GM23338 (cell line): ENCODE measurements around the gene ESYT2. TPM values are rescaled to one million over a fixed set of nuclear protein-coding genes. Genes with fewer than 3 reads are reported as not detected.

Experiments used
- ATAC-seq: fragments of 200-7000 bp; cut with Tn5 transposase; 3 replicates; pipeline ENCODE4 v1.9.1; 2020
- DNase-seq: peaks from one replicate; pipeline ENCODE4 v3.0.0-alpha.2; 2015; ENCODE audit warnings: low spot score
- H2AFZ ChIP-seq: fragments of 200-600 bp; sonication (generic); 2 replicates; pipeline ENCODE4 v1.8.0; 2016; ENCODE audit warnings: antibody characterized with exemption, mild to moderate bottlenecking, moderate library complexity
- H3F3A ChIP-seq: fragments of 200-600 bp; sonication (generic); replicated peaks from 2 replicates; pipeline ENCODE4 v1.8.0; 2017; ENCODE audit warnings: antibody characterized with exemption, mixed run types, low read depth
- H3K27ac ChIP-seq: fragments of 200-600 bp; sonication (generic); 2 replicates; pipeline ENCODE4 v1.6.1; 2016; ENCODE audit warnings: low read depth
- H3K27me3 ChIP-seq: fragments of 200-600 bp; sonication (generic); 2 replicates; pipeline ENCODE4 v1.8.0; 2016; ENCODE audit warnings: mild to moderate bottlenecking, mixed run types, moderate library complexity; ENCODE audit not compliant: insufficient read depth
- H3K36me3 ChIP-seq: fragments of 200-600 bp; sonication (generic); 2 replicates; pipeline ENCODE4 v1.8.0; 2016; ENCODE audit warnings: mild to moderate bottlenecking; ENCODE audit not compliant: insufficient read depth
- H3K4me1 ChIP-seq: fragments of 200-600 bp; sonication (generic); 2 replicates; pipeline ENCODE4 v1.8.0; 2016; ENCODE audit warnings: mild to moderate bottlenecking, moderate library complexity; ENCODE audit not compliant: insufficient read depth
- H3K4me2 ChIP-seq: fragments of 200-600 bp; sonication (generic); 2 replicates; pipeline ENCODE4 v1.7.1; 2017; ENCODE audit warnings: mixed run types
- H3K4me3 ChIP-seq: fragments of 200-600 bp; sonication (generic); 2 replicates; pipeline ENCODE4 v1.6.1; 2016; ENCODE audit warnings: mixed run types
- H3K79me2 ChIP-seq: fragments of 200-600 bp; sonication (generic); replicated peaks from 2 replicates; pipeline ENCODE4 v1.8.0; 2017; ENCODE audit warnings: mild to moderate bottlenecking; ENCODE audit not compliant: insufficient read depth
- H3K9me2 ChIP-seq: fragments of 200-600 bp; sonication (generic); 2 replicates; pipeline ENCODE4 v1.8.0; 2017; ENCODE audit not compliant: insufficient read depth
- H4K20me1 ChIP-seq: fragments of 200-600 bp; sonication (generic); replicated peaks from 2 replicates; pipeline ENCODE4 v1.8.0; 2017; ENCODE audit warnings: mild to moderate bottlenecking; ENCODE audit not compliant: insufficient read depth
- H3K27ac Mint-ChIP-seq: 2 replicates; pipeline ENCODE4 v1.8.0; 2020; ENCODE audit warnings: inconsistent platforms, mild to moderate bottlenecking, moderate library complexity, mixed read lengths
- H3K27me3 Mint-ChIP-seq: 3 replicates; pipeline ENCODE4 v1.8.0; 2022; ENCODE audit warnings: low read depth, mild to moderate bottlenecking, moderate library complexity, mixed read lengths, inconsistent platforms; ENCODE audit not compliant: insufficient read depth, poor library complexity
- H3K36me3 Mint-ChIP-seq: 3 replicates; pipeline ENCODE4 v1.8.0; 2021; ENCODE audit warnings: low read depth, mild to moderate bottlenecking, inconsistent platforms, moderate library complexity, mixed read lengths
- H3K4me1 Mint-ChIP-seq: 3 replicates; pipeline ENCODE4 v1.8.0; 2020; ENCODE audit warnings: mild to moderate bottlenecking, inconsistent platforms, mixed read lengths
- H3K4me3 Mint-ChIP-seq: 3 replicates; pipeline ENCODE4 v1.8.0; 2021; ENCODE audit warnings: moderate library complexity, mild to moderate bottlenecking, inconsistent platforms, mixed read lengths
- H3K9me3 Mint-ChIP-seq: 3 replicates; pipeline ENCODE4 v1.8.0; 2020; ENCODE audit warnings: moderate library complexity, mild to moderate bottlenecking, inconsistent platforms, mixed read lengths
- CTCF ChIP-seq, 2 experiments: fragments of 200-600 bp in 1 of 2; sonication (generic) in 1 of 2; conservative IDR thresholded peaks; 2 replicates each; pipeline versions ENCODE4 v1.5.1 to v1.6.1; 2016 to 2017; ENCODE audit warnings: antibody characterized with exemption in 2 of 2, low read depth in 2 of 2, mild to moderate bottlenecking in 2 of 2, moderate library complexity in 1 of 2
- ETS1 ChIP-seq: IDR thresholded peaks from 2 replicates; pipeline ENCODE4 v1.6.1; 2016; ENCODE audit warnings: antibody characterized with exemption
- JUNB ChIP-seq: IDR thresholded peaks from one replicate; pipeline ENCODE4 v1.6.1; 2016; ENCODE audit warnings: antibody characterized with exemption; ENCODE audit not compliant: unreplicated experiment
- NANOG ChIP-seq: IDR thresholded peaks from 2 replicates; pipeline ENCODE4 v1.6.1; 2016; ENCODE audit warnings: antibody characterized with exemption, borderline replicate concordance
- ZNF331 ChIP-seq: fragments of 250-450 bp; sonication (Bioruptor Pico); IDR thresholded peaks from 2 replicates; pipeline ENCODE4 v1.5.0; 2020; ENCODE audit warnings: low read depth, mild to moderate bottlenecking, moderate library complexity
- ZNF462 ChIP-seq: fragments of 250-450 bp; sonication (Bioruptor Pico); IDR thresholded peaks from 2 replicates; pipeline ENCODE4 v1.5.0; 2020; ENCODE audit warnings: mild to moderate bottlenecking, moderate library complexity
- polyA plus RNA-seq: library from polyadenylated mRNA; unstranded; fragments of >200 nt; fragmentation: Nextera tagmentation; extraction: Ambion mirVana; gene quantifications from 2 replicates; pipeline ENCODE4 v1.2.1, GENCODE V29; 2016
- total RNA-seq: library from RNA; depleted of rRNA; stranded (reverse); fragments of >200 nt; shearing (Covaris generic); gene quantifications from 2 replicates; pipeline ENCODE4 v1.2.3, GENCODE V29; 2014

ESYT2 gene
- total and polyA plus RNA-seq, 2 experiments from 2014 or later: 9.6 to 52.7 TPM

- no peak overlapping the region for H2AFZ ChIP-seq
- Mint-ChIP-seq H3K4me3 (peak overlapping the region; percentile 54), H3K27me3 (peaks cover 20% of the 10 kb centered on the region), H3K27ac (no peak overlapping the region), H3K36me3 (peaks cover 25% of the 10 kb centered on the region), H3K4me1 (peaks cover 57% of the 10 kb centered on the region), H3K9me3 (peaks cover 13% of the 10 kb centered on the region)
- no peaks in the 10 kb centered on the region for H3K36me3 ChIP-seq
- peaks cover 39% of the 10 kb centered on the region for H3K79me2 ChIP-seq
- H3K27ac ChIP-seq: no peak overlapping the region
- no peak overlapping the region for H3K4me3 ChIP-seq
- peak; percentile 20; a peak in 2 of 4 replicates for TF ChIP-seq CTCF (conservative IDR thresholded peaks at IDR 0.05; ENCODE audit: low read depth in 2 of 2)
- TF ChIP-seq ETS1: no peak
- 0 out of 2 replicates have a peak, but pooled peaks cover 3% of the 10 kb centered on the region for H3F3A ChIP-seq
- DNase-seq (no peak), ATAC-seq (no peak)
- H3K4me2 ChIP-seq: peak overlapping the region; percentile 62
- no peaks in the 10 kb centered on the region for H3K9me2 ChIP-seq
- H3K4me1 ChIP-seq: peaks cover 46% of the 10 kb centered on the region
- 0 out of 2 replicates have a peak, but pooled peaks cover 3% of the 10 kb centered on the region for H4K20me1 ChIP-seq
- peaks cover 5% of the 10 kb centered on the region; the same call in 1 of the 2 replicates for H3K27me3 ChIP-seq
Measured at GRCh38 chr7:158861936-158862704, 32.8 kb upstream of the ESYT2 start.

- no peak overlapping the region for H3K27ac ChIP-seq
- no peak overlapping the region for H2AFZ ChIP-seq
- Mint-ChIP-seq H3K27ac (peak overlapping the region; percentile 63), H3K36me3 (peaks cover 25% of the 10 kb centered on the region), H3K27me3 (peaks cover 17% of the 10 kb centered on the region), H3K4me1 (peaks cover 55% of the 10 kb centered on the region), H3K4me3 (peak overlapping the region; percentile 54), H3K9me3 (peaks cover 13% of the 10 kb centered on the region)
- H4K20me1 ChIP-seq: 0 out of 2 replicates have a peak, but pooled peaks cover 3% of the 10 kb centered on the region
- H3K9me2 ChIP-seq: no peaks in the 10 kb centered on the region
- peaks cover 41% of the 10 kb centered on the region for H3K79me2 ChIP-seq
- H3K36me3 ChIP-seq: no peaks in the 10 kb centered on the region
- DNase-seq (peak; percentile 27), ATAC-seq (no peak)
- H3K4me3 ChIP-seq: peak overlapping the region; percentile 21; the same call in 1 of the 2 replicates
- peak overlapping the region; percentile 62 for H3K4me2 ChIP-seq
- peaks cover 46% of the 10 kb centered on the region for H3K4me1 ChIP-seq
- H3F3A ChIP-seq: 0 out of 2 replicates have a peak, but pooled peaks cover 3% of the 10 kb centered on the region
- peaks cover 5% of the 10 kb centered on the region; the same call in 1 of the 2 replicates for H3K27me3 ChIP-seq
- TF ChIP-seq ZNF462 (CRISPR knock-in tag): no peak
- TF ChIP-seq ZNF331 (CRISPR knock-in tag): no peak
- no peak for TF ChIP-seq CTCF (conservative IDR thresholded peaks at IDR 0.05; ENCODE audit: low read depth in 2 of 2)
- TF ChIP-seq NANOG: no peak
- TF ChIP-seq JUNB: no peak
Measured at GRCh38 chr7:158861004-158861787, 31.9 kb upstream of the ESYT2 start.
